ENCODE measurements around the gene HELLS. TPM values are rescaled to one million over a fixed set of nuclear protein-coding genes. Genes with fewer than 3 reads are reported as not detected.

HELLS gene
- total RNA-seq, 1 experiment from 2014 or later, result 291 TPM

DNA sequence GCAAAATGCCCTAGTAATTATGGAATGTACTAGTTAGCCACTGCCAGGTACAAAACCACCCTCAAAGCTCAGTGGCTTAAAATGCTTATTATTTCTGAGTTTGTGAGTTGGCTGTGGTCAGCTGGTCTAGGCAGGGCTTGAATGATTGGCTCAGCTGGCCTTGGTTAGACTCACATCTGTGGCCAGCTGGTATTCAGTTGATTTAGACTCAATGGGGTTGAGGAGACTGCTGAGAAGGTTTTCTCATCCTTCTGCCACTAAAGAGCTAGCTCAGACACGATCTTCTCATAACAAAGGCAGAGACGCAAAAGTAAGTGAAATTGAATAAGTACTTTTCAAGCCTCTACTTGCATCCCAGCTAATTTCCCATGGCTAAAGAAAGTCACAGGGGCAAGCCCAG lies 80.9 kb downstream of the HELLS start:
- TF ChIP-seq, protein P1, sequence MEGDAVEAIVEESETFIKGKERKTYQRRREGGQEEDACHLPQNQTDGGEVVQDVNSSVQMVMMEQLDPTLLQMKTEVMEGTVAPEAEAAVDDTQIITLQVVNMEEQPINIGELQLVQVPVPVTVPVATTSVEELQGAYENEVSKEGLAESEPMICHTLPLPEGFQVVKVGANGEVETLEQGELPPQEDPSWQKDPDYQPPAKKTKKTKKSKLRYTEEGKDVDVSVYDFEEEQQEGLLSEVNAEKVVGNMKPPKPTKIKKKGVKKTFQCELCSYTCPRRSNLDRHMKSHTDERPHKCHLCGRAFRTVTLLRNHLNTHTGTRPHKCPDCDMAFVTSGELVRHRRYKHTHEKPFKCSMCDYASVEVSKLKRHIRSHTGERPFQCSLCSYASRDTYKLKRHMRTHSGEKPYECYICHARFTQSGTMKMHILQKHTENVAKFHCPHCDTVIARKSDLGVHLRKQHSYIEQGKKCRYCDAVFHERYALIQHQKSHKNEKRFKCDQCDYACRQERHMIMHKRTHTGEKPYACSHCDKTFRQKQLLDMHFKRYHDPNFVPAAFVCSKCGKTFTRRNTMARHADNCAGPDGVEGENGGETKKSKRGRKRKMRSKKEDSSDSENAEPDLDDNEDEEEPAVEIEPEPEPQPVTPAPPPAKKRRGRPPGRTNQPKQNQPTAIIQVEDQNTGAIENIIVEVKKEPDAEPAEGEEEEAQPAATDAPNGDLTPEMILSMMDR (conservative IDR thresholded peaks at IDR 0.05), result no peak

More for the DNA sequence above, 80.9 kb downstream of the HELLS start:
- Histone ChIP-seq H2BK5ac (ENCODE audit: insufficient read length, low read length) (no peak overlapping the region), H3K4ac (ENCODE audit: low read depth, low read length) (no peak overlapping the region), H2BK120ac (ENCODE audit: low read depth, low read length, poor library complexity, severe bottlenecking) (no peak overlapping the region), H3K9ac (ENCODE audit: extremely low read depth, insufficient read length, low read length) (no peak overlapping the region), H3K27me3 (ENCODE audit: insufficient read depth, low read length) (no peaks in the 10 kb centered on the region), H4K5ac (ENCODE audit: insufficient read length, low read depth, low read length) (no peak overlapping the region), H4K8ac (replicated peaks; ENCODE audit: insufficient read length, low read depth, low read length) (no peak overlapping the region), H2AK5ac (ENCODE audit: insufficient read length, low read length) (no peak overlapping the region), H4K91ac (ENCODE audit: insufficient read length, low read depth, low read length) (no peak overlapping the region), H3K4me2 (ENCODE audit: insufficient read depth, insufficient read length, low read length) (no peak overlapping the region), H3K79me2 (ENCODE audit: insufficient read depth, low read length) (no peaks in the 10 kb centered on the region), H3K23me2 (ENCODE audit: insufficient read length, low read depth, low read length, poor library complexity, severe bottlenecking) (no peaks in the 10 kb centered on the region), H3K18ac (ENCODE audit: insufficient read length, low read depth, low read length) (no peak overlapping the region), H2BK20ac (ENCODE audit: low read depth, low read length, poor library complexity, severe bottlenecking) (no peak overlapping the region), H4K20me1 (ENCODE audit: control insufficient read depth, insufficient read depth, insufficient read length) (no peaks in the 10 kb centered on the region), H3T11ph (ENCODE audit: low read length) (no peak overlapping the region), H3K9me3 (ENCODE audit: control insufficient read depth, low read depth, low read length) (no peaks in the 10 kb centered on the region), H3K79me1 (ENCODE audit: insufficient read depth, low read depth, low read length, poor library complexity, severe bottlenecking) (no peaks in the 10 kb centered on the region), H3K4me1 (ENCODE audit: insufficient read depth, low read length) (peaks cover 7% of the 10 kb centered on the region), H3K23ac (ENCODE audit: insufficient read length, low read depth, low read length) (no peak overlapping the region), H3K56ac (ENCODE audit: insufficient read length, low read depth, low read length) (no peak overlapping the region), H3K27ac (ENCODE audit: insufficient read length, low read depth, low read length) (no peak overlapping the region), H2BK15ac (ENCODE audit: low read depth, low read length) (no peak overlapping the region), H2BK12ac (ENCODE audit: insufficient read length, low read depth, low read length) (no peak overlapping the region), H2AFZ (ENCODE audit: low read length) (no peak overlapping the region), H3K14ac (ENCODE audit: insufficient read depth, low read length) (no peak overlapping the region)
- H3K36me3 Mint-ChIP-seq (ENCODE audit: insufficient read depth in 1 of 3, low read depth in 3 of 3), result peaks cover 14 to 22% (median 19%) of the 10 kb centered on the region in 3 experiments
- H3K9me3 Mint-ChIP-seq, result peaks cover 6 to 16% of the 10 kb centered on the region in 2 experiments; a peak in 4 of 5 replicates
- H3K4me1 Mint-ChIP-seq, result peaks cover 39 to 50% of the 10 kb centered on the region in 2 experiments
- no CpG with 5 or more reads among the region's 2 CpGs for WGBS (ENCODE audit: extremely low coverage, insufficient read length, low lambda C conversion rate)
- H3K4me3 Mint-ChIP-seq, result no peak overlapping the region
- peak overlapping the region in 1 of 3 experiments; percentile 58; a peak in 2 of 7 replicates for H3K27ac Mint-ChIP-seq
- no peaks in the 10 kb centered on the region for H3K27me3 Mint-ChIP-seq (ENCODE audit: low read depth)
- DNase-seq, result no peak

Data from H9 (cell line).